ENCODE results near the gene AFF4.
"Not testable (repeated sequence)": the region's sequence is repeated elsewhere in the genome, so short reads cannot be mapped to it uniquely, and the experiment has no call there.

Gene AFF4

GRCh38 chr5:132963171-132964104, at the start of gene AFF4:
TSS of gene AFF4 (minus strand) at chr5:132963634. CDS start at chr5:132937189, 26,445 bp downstream.
- no peaks in the 10 kb centered on the region for H3K9me3 ChIP-seq (ENCODE audit: control insufficient read depth, insufficient read depth, low read depth, low read length)
- no peaks in the 10 kb centered on the region for H3K27me3 ChIP-seq (ENCODE audit: control insufficient read depth, insufficient read depth, low read length)
- H3K27ac ChIP-seq (ENCODE audit: low read depth, low read length), result peak within 1 kb of the TSS; percentile 86
- peak within 1 kb of the TSS; percentile 78 for H3K4me3 ChIP-seq (ENCODE audit: low read depth, low read length)
- no peaks in the 10 kb centered on the region for H3K4me1 ChIP-seq (ENCODE audit: control insufficient read depth, insufficient read depth, low read length)
- peak within 1 kb of the TSS; percentile 91 for H3K9ac ChIP-seq (ENCODE audit: low read length)
- H3K36me3 ChIP-seq (ENCODE audit: control insufficient read depth, insufficient read depth, low read length), result peaks cover 6% of the 10 kb centered on the region; the same call in 1 of the 2 replicates

- not testable (repeated sequence) for H3K4me1 ChIP-seq (ENCODE audit: control insufficient read depth, insufficient read depth, low read length); H3K4me3 ChIP-seq (ENCODE audit: low read depth, low read length); H3K9ac ChIP-seq (ENCODE audit: low read length); H3K9me3 ChIP-seq (ENCODE audit: control insufficient read depth, insufficient read depth, low read depth, low read length); H3K27ac ChIP-seq (ENCODE audit: low read depth, low read length); H3K27me3 ChIP-seq (ENCODE audit: control insufficient read depth, insufficient read depth, low read length)
- H3K36me3 ChIP-seq (ENCODE audit: control insufficient read depth, insufficient read depth, low read length), result peaks cover 13% of the 10 kb centered on the region
Observed at GRCh38 chr5:133008455-133008854, 45.0 kb upstream of the AFF4 start.

- H3K9me3 ChIP-seq (ENCODE audit: control insufficient read depth, insufficient read depth, low read depth, low read length), result no peaks in the 10 kb centered on the region
Observed at GRCh38 chr5:133006653-133007052, 43.2 kb upstream of the AFF4 start.

GRCh38 chr5:132999246-132999645, 35.8 kb upstream of the AFF4 start:
- no peak overlapping the region for H3K27ac ChIP-seq (ENCODE audit: low read depth, low read length)
- H3K27me3 ChIP-seq (ENCODE audit: control insufficient read depth, insufficient read depth, low read length), result no peaks in the 10 kb centered on the region

More at GRCh38 chr5:133006653-133007052, 43.2 kb upstream of the AFF4 start:
- peaks cover 19% of the 10 kb centered on the region for H3K36me3 ChIP-seq (ENCODE audit: control insufficient read depth, insufficient read depth, low read length)
- H3K27ac ChIP-seq (ENCODE audit: low read depth, low read length), result no peak overlapping the region
- no peaks in the 10 kb centered on the region for H3K27me3 ChIP-seq (ENCODE audit: control insufficient read depth, insufficient read depth, low read length)
- H3K4me1 ChIP-seq (ENCODE audit: control insufficient read depth, insufficient read depth, low read length), result no peaks in the 10 kb centered on the region
- H3K4me3 ChIP-seq (ENCODE audit: low read depth, low read length), result no peak overlapping the region
- no peak overlapping the region for H3K9ac ChIP-seq (ENCODE audit: low read length)

GRCh38 chr5:132998556-132998955, 35.1 kb upstream of the AFF4 start:
- Histone ChIP-seq H3K27me3 (ENCODE audit: control insufficient read depth, insufficient read depth, low read length) (no peaks in the 10 kb centered on the region), H3K4me3 (ENCODE audit: low read depth, low read length) (no peak overlapping the region), H3K4me1 (ENCODE audit: control insufficient read depth, insufficient read depth, low read length) (no peaks in the 10 kb centered on the region), H3K9ac (ENCODE audit: low read length) (no peak overlapping the region), H3K9me3 (ENCODE audit: control insufficient read depth, insufficient read depth, low read depth, low read length) (no peaks in the 10 kb centered on the region), H3K27ac (ENCODE audit: low read depth, low read length) (no peak overlapping the region), H3K36me3 (ENCODE audit: control insufficient read depth, insufficient read depth, low read length) (peaks cover 10% of the 10 kb centered on the region)

More at GRCh38 chr5:132999246-132999645, 35.8 kb upstream of the AFF4 start:
- Histone ChIP-seq H3K9me3 (ENCODE audit: control insufficient read depth, insufficient read depth, low read depth, low read length) (no peaks in the 10 kb centered on the region), H3K4me1 (ENCODE audit: control insufficient read depth, insufficient read depth, low read length) (no peaks in the 10 kb centered on the region), H3K4me3 (ENCODE audit: low read depth, low read length) (no peak overlapping the region), H3K9ac (ENCODE audit: low read length) (no peak overlapping the region), H3K36me3 (ENCODE audit: control insufficient read depth, insufficient read depth, low read length) (peaks cover 10% of the 10 kb centered on the region)

- peaks cover 4% of the 10 kb centered on the region for H3K36me3 ChIP-seq (ENCODE audit: control insufficient read depth, insufficient read depth, low read length)
- no peaks in the 10 kb centered on the region for H3K9me3 ChIP-seq (ENCODE audit: control insufficient read depth, insufficient read depth, low read depth, low read length)
- no peak overlapping the region for H3K9ac ChIP-seq (ENCODE audit: low read length)
- no peak overlapping the region for H3K4me3 ChIP-seq (ENCODE audit: low read depth, low read length)
- no peaks in the 10 kb centered on the region for H3K4me1 ChIP-seq (ENCODE audit: control insufficient read depth, insufficient read depth, low read length)
- no peaks in the 10 kb centered on the region for H3K27me3 ChIP-seq (ENCODE audit: control insufficient read depth, insufficient read depth, low read length)
- H3K27ac ChIP-seq (ENCODE audit: low read depth, low read length), result no peak overlapping the region
Observed at GRCh38 chr5:132996307-132996706, 32.9 kb upstream of the AFF4 start.

- H3K27ac ChIP-seq (ENCODE audit: low read depth, low read length), result no peak overlapping the region
- no peaks in the 10 kb centered on the region for H3K36me3 ChIP-seq (ENCODE audit: control insufficient read depth, insufficient read depth, low read length)
- H3K4me3 ChIP-seq (ENCODE audit: low read depth, low read length), result no peak overlapping the region
- no peaks in the 10 kb centered on the region; the same call in 1 of the 2 replicates for H3K9me3 ChIP-seq (ENCODE audit: control insufficient read depth, insufficient read depth, low read depth, low read length)
- H3K27me3 ChIP-seq (ENCODE audit: control insufficient read depth, insufficient read depth, low read length), result no peaks in the 10 kb centered on the region
- no peak overlapping the region for H3K9ac ChIP-seq (ENCODE audit: low read length)
- no peaks in the 10 kb centered on the region for H3K4me1 ChIP-seq (ENCODE audit: control insufficient read depth, insufficient read depth, low read length)
Observed at GRCh38 chr5:132987531-132988408, 24.3 kb upstream of the AFF4 start.

- not testable (repeated sequence) for H3K36me3 ChIP-seq (ENCODE audit: control insufficient read depth, insufficient read depth, low read length); H3K27ac ChIP-seq (ENCODE audit: low read depth, low read length); H3K27me3 ChIP-seq (ENCODE audit: control insufficient read depth, insufficient read depth, low read length); H3K4me1 ChIP-seq (ENCODE audit: control insufficient read depth, insufficient read depth, low read length); H3K9me3 ChIP-seq (ENCODE audit: control insufficient read depth, insufficient read depth, low read depth, low read length); H3K4me3 ChIP-seq (ENCODE audit: low read depth, low read length); H3K9ac ChIP-seq (ENCODE audit: low read length)
Observed at GRCh38 chr5:132982971-132983370, 19.5 kb upstream of the AFF4 start.

GRCh38 chr5:132981288-132981687, 17.9 kb upstream of the AFF4 start:
- Histone ChIP-seq H3K27ac (ENCODE audit: low read depth, low read length) (no peak overlapping the region), H3K27me3 (ENCODE audit: control insufficient read depth, insufficient read depth, low read length) (no peaks in the 10 kb centered on the region), H3K36me3 (ENCODE audit: control insufficient read depth, insufficient read depth, low read length) (no peaks in the 10 kb centered on the region), H3K9me3 (ENCODE audit: control insufficient read depth, insufficient read depth, low read depth, low read length) (peaks cover 8% of the 10 kb centered on the region), H3K4me3 (ENCODE audit: low read depth, low read length) (no peak overlapping the region), H3K9ac (ENCODE audit: low read length) (no peak overlapping the region), H3K4me1 (ENCODE audit: control insufficient read depth, insufficient read depth, low read length) (no peaks in the 10 kb centered on the region)

- H3K9me3 ChIP-seq (ENCODE audit: control insufficient read depth, insufficient read depth, low read depth, low read length), result peaks cover 8% of the 10 kb centered on the region
Observed at GRCh38 chr5:132979976-132980375, 16.5 kb upstream of the AFF4 start.

More at GRCh38 chr5:132979976-132980375, 16.5 kb upstream of the AFF4 start:
- Histone ChIP-seq H3K4me3 (ENCODE audit: low read depth, low read length) (no peak overlapping the region), H3K36me3 (ENCODE audit: control insufficient read depth, insufficient read depth, low read length) (no peaks in the 10 kb centered on the region), H3K27ac (ENCODE audit: low read depth, low read length) (no peak overlapping the region), H3K9ac (ENCODE audit: low read length) (no peak overlapping the region), H3K27me3 (ENCODE audit: control insufficient read depth, insufficient read depth, low read length) (no peaks in the 10 kb centered on the region), H3K4me1 (ENCODE audit: control insufficient read depth, insufficient read depth, low read length) (no peaks in the 10 kb centered on the region)
